GDM1 (cell line): ENCODE results near the gene PLA2G1B.

ENCODE experiments used
- DNase-seq: peaks from one replicate; lab custom pipeline; 2025; lab: John Stamatoyannopoulos, UW

PLA2G1B gene

GRCh38 chr12:120327593-120327992 is at the start of gene PLA2G1B:
Gene PLA2G1B (minus strand): TSS chr12:120327779. CDS start chr12:120327753, 26 bp downstream.
- DNase-seq, result no peak

- DNase-seq, result no peak
Measured at GRCh38 chr12:120376934-120377572, 49.5 kb upstream of the PLA2G1B start.

GRCh38 chr12:120376416-120376815 is 48.8 kb upstream of the PLA2G1B start:
- no peak for DNase-seq

DNA sequence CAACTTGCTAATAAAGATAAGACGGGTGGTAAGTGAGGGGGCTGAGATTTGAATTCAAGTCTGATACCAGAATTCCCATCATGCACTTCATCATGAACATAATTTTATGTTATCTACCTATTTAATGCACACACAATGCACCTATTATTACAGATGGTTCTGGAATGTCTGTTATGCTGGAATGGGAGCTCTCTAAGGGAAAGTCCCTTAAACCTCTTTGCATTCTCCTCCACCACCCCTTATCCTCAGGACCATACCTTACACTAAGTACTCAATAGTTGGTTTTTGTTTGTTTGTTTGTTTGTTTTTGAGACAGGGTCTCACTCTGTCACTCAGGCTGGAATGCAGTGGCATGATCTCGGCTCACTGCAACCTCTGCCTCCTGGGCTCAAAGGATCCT is 48.4 kb upstream of the PLA2G1B start:
- no peak for DNase-seq

GRCh38 chr12:120373683-120374082 is 46.1 kb upstream of the PLA2G1B start:
- DNase-seq, result no peak

GRCh38 chr12:120370343-120371243 is 43.0 kb upstream of the PLA2G1B start:
- no peak for DNase-seq

- no peak for DNase-seq
Measured at GRCh38 chr12:120369603-120370342, 42.2 kb upstream of the PLA2G1B start.

GRCh38 chr12:120368789-120369602 is 41.4 kb upstream of the PLA2G1B start, which contains the start of gene MSI1:
Gene MSI1 (minus strand): TSS chr12:120369164. CDS start chr12:120369091, 73 bp downstream.
- DNase-seq, result no peak

DNA sequence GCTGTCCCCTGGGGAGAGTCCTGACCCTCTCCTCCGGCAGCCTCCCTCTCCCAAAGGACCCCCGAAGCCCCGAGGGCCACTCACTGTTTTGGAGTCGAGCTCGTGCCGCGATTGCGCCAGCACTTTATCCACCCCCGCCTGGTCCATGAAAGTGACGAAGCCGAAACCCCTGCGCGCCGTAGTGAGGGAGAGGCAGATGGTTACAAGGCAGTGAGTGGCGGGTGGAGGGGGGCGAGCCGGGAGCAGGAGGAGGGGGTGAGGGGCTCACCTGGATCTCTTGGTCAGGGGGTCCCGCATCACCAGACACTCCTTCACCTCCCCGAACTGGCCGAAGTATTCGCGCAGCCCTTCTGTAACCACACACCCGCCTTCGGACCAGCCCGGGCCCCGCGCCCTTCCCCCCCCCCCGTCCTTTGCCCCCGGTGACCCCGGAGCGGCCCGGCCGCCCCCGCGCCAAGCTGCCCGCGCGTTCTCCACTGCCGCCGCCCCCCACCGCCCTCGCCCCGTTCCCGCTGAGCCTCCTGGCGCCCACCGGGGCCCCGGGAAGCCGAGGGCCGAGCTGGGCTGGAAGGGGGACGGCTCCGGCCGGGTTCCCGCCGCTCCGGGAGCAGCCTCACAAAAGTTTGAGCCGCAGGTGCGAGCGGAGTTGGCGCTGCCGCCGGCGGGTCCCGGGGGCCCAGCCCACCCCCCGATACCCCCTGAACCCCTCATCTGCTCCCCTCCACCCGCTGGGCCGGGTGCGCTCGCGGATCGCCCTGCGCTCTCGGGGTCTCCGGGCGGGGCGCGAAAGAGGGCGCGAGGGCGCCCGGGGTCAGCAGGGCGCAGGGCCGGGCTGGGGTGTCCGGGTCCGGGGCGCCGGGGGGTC is 40.6 kb upstream of the PLA2G1B start:
- DNase-seq, result no peak

GRCh38 chr12:120367233-120367923 is 39.8 kb upstream of the PLA2G1B start:
- no peak for DNase-seq

GRCh38 chr12:120366845-120367232 is 39.3 kb upstream of the PLA2G1B start:
- DNase-seq, result no peak

DNA sequence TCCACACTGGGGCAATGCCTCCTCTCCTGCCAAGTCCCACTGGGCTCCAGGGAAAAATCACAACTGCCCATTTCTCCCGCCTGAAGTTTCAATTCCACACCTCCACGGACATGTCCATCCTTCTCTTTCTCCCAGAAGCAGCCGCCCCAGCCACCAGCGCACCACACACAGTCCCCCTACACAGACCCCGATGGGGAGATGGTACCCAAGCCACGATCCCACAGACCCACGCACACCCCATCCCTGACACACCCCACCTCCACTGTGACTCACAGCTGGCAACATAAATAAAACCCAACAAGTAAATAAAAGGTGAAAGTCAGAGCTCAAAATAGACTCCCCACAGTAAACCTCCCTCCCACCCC is 38.7 kb upstream of the PLA2G1B start:
- no peak for DNase-seq

DNA sequence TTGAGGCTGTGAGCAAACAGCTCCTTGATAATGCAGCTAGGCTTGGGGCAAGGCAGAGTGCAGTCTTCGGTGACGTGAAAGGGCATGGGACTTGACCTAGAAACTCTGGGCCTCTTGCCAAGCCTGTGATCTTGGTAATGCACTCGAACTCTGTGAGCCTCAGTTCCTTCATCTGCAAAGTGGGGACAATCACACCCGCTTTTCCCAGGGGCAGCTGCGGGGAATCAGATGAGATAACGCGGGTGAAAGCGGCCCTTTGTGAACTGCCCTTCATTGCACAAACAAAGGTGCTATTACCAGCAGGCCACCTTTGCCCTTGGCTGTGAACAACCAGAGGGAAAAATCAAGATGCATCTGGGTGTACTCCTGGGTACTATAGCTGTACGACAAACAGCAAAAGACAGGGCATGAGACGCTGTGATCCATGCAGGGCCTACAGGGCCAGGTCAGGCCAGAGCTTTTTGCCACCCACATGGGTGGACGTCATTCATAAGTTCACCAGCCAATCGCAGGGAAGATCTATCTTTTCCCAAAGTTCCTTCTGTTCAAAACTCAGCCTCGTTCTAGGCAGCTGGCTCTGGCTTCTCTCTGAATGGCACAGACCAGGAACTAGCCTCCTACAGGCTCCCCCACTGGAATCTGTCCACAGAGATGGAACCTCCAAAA is 38.2 kb upstream of the PLA2G1B start:
- DNase-seq, result no peak

DNA sequence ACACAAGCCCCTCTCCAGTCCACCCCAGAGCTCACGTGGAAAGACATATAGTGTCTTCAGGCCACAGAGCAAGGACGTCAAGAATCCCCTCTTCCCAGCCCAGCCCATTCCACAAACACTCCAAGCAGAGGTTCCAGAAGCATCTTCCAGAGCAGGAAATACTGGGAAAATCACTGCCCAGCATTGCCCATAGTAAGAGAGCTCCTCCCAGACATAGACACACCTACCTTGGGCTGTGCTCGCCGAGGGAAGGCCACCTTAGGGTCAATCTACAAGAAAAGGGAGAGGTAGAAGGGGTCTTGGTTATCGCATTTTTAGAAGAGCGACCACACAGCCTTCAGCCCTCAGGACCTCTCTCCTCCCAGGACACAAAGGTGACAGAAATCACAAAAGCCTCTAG is 36.9 kb upstream of the PLA2G1B start:
- DNase-seq, result no peak

GRCh38 chr12:120363274-120363855 is 35.8 kb upstream of the PLA2G1B start:
- no peak for DNase-seq

- DNase-seq, result no peak
Measured at GRCh38 chr12:120362516-120363273, 35.1 kb upstream of the PLA2G1B start.

DNA sequence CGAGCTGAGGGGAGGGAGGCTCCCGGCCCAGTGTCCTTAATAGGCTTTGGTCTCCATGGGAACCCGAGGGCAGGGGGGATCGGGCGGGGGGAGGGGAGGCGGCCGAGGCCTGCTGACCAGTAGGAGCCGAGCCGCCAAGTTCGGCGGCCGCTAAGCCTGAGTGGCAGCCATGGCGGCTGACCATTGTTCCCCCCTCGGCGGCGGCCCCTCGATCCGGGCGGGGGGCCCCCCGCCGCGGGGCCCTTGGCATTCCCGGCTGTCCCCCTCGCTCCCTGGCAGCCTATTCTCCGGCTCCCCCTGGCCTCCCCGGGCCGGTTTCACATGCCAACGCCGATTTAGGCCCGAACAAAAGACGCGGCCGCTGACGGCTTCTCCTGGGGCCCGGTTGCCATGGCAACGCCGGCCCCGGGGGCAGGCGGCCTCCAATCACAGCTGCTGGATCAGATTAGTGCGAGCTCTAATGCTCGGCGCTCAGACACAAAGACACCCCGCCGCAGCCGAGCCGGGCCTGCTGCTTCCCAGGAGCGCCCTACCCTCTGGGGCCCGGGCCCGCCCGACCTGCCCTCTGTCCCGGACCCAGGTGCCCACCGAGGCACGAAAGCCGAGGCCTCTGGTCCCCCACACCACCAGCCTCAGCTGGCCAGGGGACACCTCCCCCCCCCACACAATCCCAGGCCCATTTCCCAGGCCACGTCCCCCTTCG is 34.1 kb upstream of the PLA2G1B start:
- DNase-seq, result no peak

GRCh38 chr12:120359128-120359527 is 31.5 kb upstream of the PLA2G1B start:
- no peak for DNase-seq
